H9 (cell line): ENCODE data around the gene IQCK. TPM values are rescaled to one million over a fixed set of nuclear protein-coding genes. Genes with fewer than 3 reads are reported as not detected.

Experiments
- DNase-seq: peaks from one replicate; pipeline ENCODE4 v3.0.0-alpha.2; 2017
- H2AFZ ChIP-seq: one replicate; pipeline ENCODE4 v1.6.1; 2013; ENCODE audit warnings: mild to moderate bottlenecking, low read length, control low read depth, moderate library complexity
- H2AK5ac ChIP-seq: 2 replicates; pipeline ENCODE4 v1.6.1; 2013; ENCODE audit warnings: low read length, control low read depth, mixed read lengths; ENCODE audit not compliant: insufficient read length
- H2BK120ac ChIP-seq: one replicate; pipeline ENCODE4 v1.6.1; 2013; ENCODE audit warnings: low read depth, mild to moderate bottlenecking, low read length, control low read depth, inconsistent platforms; ENCODE audit not compliant: poor library complexity, severe bottlenecking
- H2BK12ac ChIP-seq: 2 replicates; pipeline ENCODE4 v1.6.1; 2013; ENCODE audit warnings: low read length, control low read depth, mixed read lengths, low read depth; ENCODE audit not compliant: insufficient read length
- H2BK15ac ChIP-seq: 2 replicates; pipeline ENCODE4 v1.6.1; 2013; ENCODE audit warnings: low read depth, low read length, control low read depth
- H2BK20ac ChIP-seq: one replicate; pipeline ENCODE4 v1.6.1; 2013; ENCODE audit warnings: low read depth, mild to moderate bottlenecking, low read length, control low read depth, inconsistent platforms; ENCODE audit not compliant: poor library complexity, severe bottlenecking
- H2BK5ac ChIP-seq: 2 replicates; pipeline ENCODE4 v1.6.1; 2013; ENCODE audit warnings: low read length, control low read depth, mixed read lengths; ENCODE audit not compliant: insufficient read length
- H3K14ac ChIP-seq: 2 replicates; pipeline ENCODE4 v1.6.1; 2013; ENCODE audit warnings: low read length, control low read depth; ENCODE audit not compliant: insufficient read depth
- H3K18ac ChIP-seq: 2 replicates; pipeline ENCODE4 v1.6.1; 2013; ENCODE audit warnings: low read depth, mild to moderate bottlenecking, mixed read lengths, low read length, control low read depth; ENCODE audit not compliant: insufficient read length
- H3K23ac ChIP-seq: 2 replicates; pipeline ENCODE4 v1.6.1; 2013; ENCODE audit warnings: low read length, control low read depth, mixed read lengths, low read depth; ENCODE audit not compliant: insufficient read length
- H3K23me2 ChIP-seq: 2 replicates; pipeline ENCODE4 v1.6.1; 2013; ENCODE audit warnings: low read depth, mild to moderate bottlenecking, mixed read lengths, low read length, control low read depth; ENCODE audit not compliant: insufficient read length, poor library complexity, severe bottlenecking
- H3K27ac ChIP-seq: 2 replicates; pipeline ENCODE4 v1.5.1; 2013; ENCODE audit warnings: low read length, control low read depth, mixed read lengths, low read depth; ENCODE audit not compliant: insufficient read length
- H3K27me3 ChIP-seq: 2 replicates; pipeline ENCODE4 v1.6.1; 2013; ENCODE audit warnings: low read length, control low read depth, inconsistent platforms; ENCODE audit not compliant: insufficient read depth
- H3K4ac ChIP-seq: 2 replicates; pipeline ENCODE4 v1.6.1; 2013; ENCODE audit warnings: low read depth, mild to moderate bottlenecking, control low read depth, inconsistent platforms, low read length, moderate library complexity
- H3K4me1 ChIP-seq: 2 replicates; pipeline ENCODE4 v1.6.1; 2013; ENCODE audit warnings: low read length, control low read depth, inconsistent platforms; ENCODE audit not compliant: insufficient read depth
- H3K4me2 ChIP-seq: 2 replicates; pipeline ENCODE4 v1.6.1; 2013; ENCODE audit warnings: low read length, control low read depth, mixed read lengths; ENCODE audit not compliant: insufficient read length, insufficient read depth
- H3K56ac ChIP-seq: 2 replicates; pipeline ENCODE4 v1.6.1; 2013; ENCODE audit warnings: low read depth, mild to moderate bottlenecking, mixed read lengths, low read length, control low read depth; ENCODE audit not compliant: insufficient read length
- H3K79me1 ChIP-seq: 2 replicates; pipeline ENCODE4 v1.6.1; 2013; ENCODE audit warnings: low read depth, mild to moderate bottlenecking, moderate library complexity, low read length, control low read depth, inconsistent platforms; ENCODE audit not compliant: insufficient read depth, poor library complexity, severe bottlenecking
- H3K79me2 ChIP-seq: 2 replicates; pipeline ENCODE4 v1.6.1; 2013; ENCODE audit warnings: low read length, control low read depth, inconsistent platforms; ENCODE audit not compliant: insufficient read depth
- H3K9ac ChIP-seq: 2 replicates; pipeline ENCODE4 v1.6.1; 2013; ENCODE audit warnings: low read length, control low read depth, mixed read lengths; ENCODE audit not compliant: insufficient read length; ENCODE audit errors: extremely low read depth
- H3K9me3 ChIP-seq: one replicate; pipeline ENCODE4 v1.6.1; 2013; ENCODE audit warnings: low read depth, low read length, inconsistent platforms; ENCODE audit not compliant: control insufficient read depth
- H3T11ph ChIP-seq: one replicate; pipeline ENCODE4 v1.6.1; 2013; ENCODE audit warnings: mild to moderate bottlenecking, low read length, control low read depth, inconsistent platforms
- H4K20me1 ChIP-seq: one replicate; pipeline ENCODE4 v1.6.1; 2013; ENCODE audit not compliant: control insufficient read depth, insufficient read length, insufficient read depth
- H4K5ac ChIP-seq: 2 replicates; pipeline ENCODE4 v1.6.1; 2013; ENCODE audit warnings: low read depth, mild to moderate bottlenecking, mixed read lengths, low read length, control low read depth; ENCODE audit not compliant: insufficient read length
- H4K8ac ChIP-seq: replicated peaks from 2 replicates; pipeline ENCODE4 v1.6.1; 2013; ENCODE audit warnings: low read length, control low read depth, mixed read lengths, low read depth; ENCODE audit not compliant: insufficient read length
- H4K91ac ChIP-seq: 2 replicates; pipeline ENCODE4 v1.6.1; 2013; ENCODE audit warnings: low read depth, mild to moderate bottlenecking, moderate library complexity, mixed read lengths, low read length, control low read depth; ENCODE audit not compliant: insufficient read length
- H3K27ac Mint-ChIP-seq, 3 experiments: 2 replicates in 2 of 3; 3 replicates in 1 of 3; pipeline ENCODE4 v1.8.0; 2020 to 2021; ENCODE audit warnings: mixed read lengths in 3 of 3, mild to moderate bottlenecking in 1 of 3, moderate library complexity in 1 of 3
- H3K27me3 Mint-ChIP-seq: 2 replicates; pipeline ENCODE4 v1.8.0; 2021; ENCODE audit warnings: low read depth, mild to moderate bottlenecking, moderate library complexity, mixed read lengths
- H3K36me3 Mint-ChIP-seq, 3 experiments: 2 replicates in 2 of 3; 3 replicates in 1 of 3; pipeline ENCODE4 v1.8.0; 2020 to 2021; ENCODE audit warnings: low read depth in 3 of 3, mixed read lengths in 3 of 3; ENCODE audit not compliant: insufficient read depth in 1 of 3
- H3K4me1 Mint-ChIP-seq, 2 experiments: 2 replicates each; pipeline ENCODE4 v1.8.0; 2020; ENCODE audit warnings: mixed read lengths in 2 of 2
- H3K4me3 Mint-ChIP-seq, 2 experiments: 2 replicates in 1 of 2; 3 replicates in 1 of 2; pipeline ENCODE4 v1.8.0; 2020 to 2021; ENCODE audit warnings: mild to moderate bottlenecking in 2 of 2, mixed read lengths in 2 of 2, moderate library complexity in 1 of 2
- H3K9me3 Mint-ChIP-seq, 2 experiments: 2 replicates in 1 of 2; 3 replicates in 1 of 2; pipeline ENCODE4 v1.8.0; 2020; ENCODE audit warnings: mild to moderate bottlenecking in 2 of 2, mixed read lengths in 2 of 2, moderate library complexity in 1 of 2
- WGBS: extraction: QIAGEN DNeasy Blood & Tissue Kit; methylation state at CpG from one replicate; pipeline ENCODE4 v1.1.7; 2013; ENCODE audit warnings: missing lambda C conversion rate, low lambda C conversion rate, mixed read lengths; ENCODE audit not compliant: insufficient read length; ENCODE audit errors: extremely low coverage; 5-methylcytosine and 5-hydroxymethylcytosine counted together
- total RNA-seq: library from RNA; stranded (reverse); gene quantifications from 2 replicates; pipeline ENCODE4 v1.2.1, GENCODE V29; 2021
- TF ChIP-seq, protein P1 (sequence below): fragments of 200-600 bp; sonication (generic); conservative IDR thresholded peaks from 3 replicates; pipeline ENCODE4 v1.8.0; 2021; ENCODE audit warnings: antibody characterized with exemption, mild to moderate bottlenecking

The IQCK gene
- total RNA-seq, 1 experiment from 2014 or later = 9.0 TPM

DNA sequence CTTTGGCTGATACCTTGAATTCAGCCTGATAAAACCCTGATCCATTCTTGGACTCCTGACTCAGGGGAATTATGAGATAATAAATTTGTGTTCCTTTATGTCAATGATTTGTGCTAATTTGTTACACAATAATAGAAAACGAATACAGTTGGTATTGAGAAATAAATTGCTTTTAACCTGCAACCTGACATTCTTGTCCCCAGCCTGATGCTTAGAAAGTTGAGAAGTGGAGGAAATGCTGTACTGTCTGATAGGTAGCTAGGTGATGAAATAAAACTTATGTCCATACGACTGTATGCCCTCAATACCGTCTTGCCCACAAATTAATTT, 10.5 kb downstream of the IQCK start:
- Mint-ChIP-seq H3K27ac (no peak overlapping the region; a peak in 1 of 7 replicates), H3K4me1 (peaks cover 6 to 7% of the 10 kb centered on the region in 2 experiments), H3K27me3 (no peaks in the 10 kb centered on the region), H3K9me3 (no peaks in the 10 kb centered on the region), H3K36me3 (peaks cover 0 to 6% (median 4%) of the 10 kb centered on the region in 3 experiments; a peak in 3 of 7 replicates), H3K4me3 (no peak overlapping the region)
- H3K79me1 ChIP-seq = no peaks in the 10 kb centered on the region
- H3K14ac ChIP-seq = no peak overlapping the region
- no peak overlapping the region for H2BK20ac ChIP-seq
- H3K9ac ChIP-seq = no peak overlapping the region
- no peaks in the 10 kb centered on the region for H3K27me3 ChIP-seq
- H3K9me3 ChIP-seq = no peaks in the 10 kb centered on the region
- H2BK15ac ChIP-seq = no peak overlapping the region
- H2AK5ac ChIP-seq = no peak overlapping the region
- no peak for DNase-seq
- no peaks in the 10 kb centered on the region for H3K79me2 ChIP-seq
- no peaks in the 10 kb centered on the region for H4K20me1 ChIP-seq
- H3T11ph ChIP-seq = no peak overlapping the region
- no peak overlapping the region for H2BK5ac ChIP-seq
- no peak overlapping the region for H4K91ac ChIP-seq
- H3K4ac ChIP-seq = no peak overlapping the region
- no peak overlapping the region for H3K23ac ChIP-seq
- no peaks in the 10 kb centered on the region for H3K23me2 ChIP-seq
- TF ChIP-seq, protein P1, sequence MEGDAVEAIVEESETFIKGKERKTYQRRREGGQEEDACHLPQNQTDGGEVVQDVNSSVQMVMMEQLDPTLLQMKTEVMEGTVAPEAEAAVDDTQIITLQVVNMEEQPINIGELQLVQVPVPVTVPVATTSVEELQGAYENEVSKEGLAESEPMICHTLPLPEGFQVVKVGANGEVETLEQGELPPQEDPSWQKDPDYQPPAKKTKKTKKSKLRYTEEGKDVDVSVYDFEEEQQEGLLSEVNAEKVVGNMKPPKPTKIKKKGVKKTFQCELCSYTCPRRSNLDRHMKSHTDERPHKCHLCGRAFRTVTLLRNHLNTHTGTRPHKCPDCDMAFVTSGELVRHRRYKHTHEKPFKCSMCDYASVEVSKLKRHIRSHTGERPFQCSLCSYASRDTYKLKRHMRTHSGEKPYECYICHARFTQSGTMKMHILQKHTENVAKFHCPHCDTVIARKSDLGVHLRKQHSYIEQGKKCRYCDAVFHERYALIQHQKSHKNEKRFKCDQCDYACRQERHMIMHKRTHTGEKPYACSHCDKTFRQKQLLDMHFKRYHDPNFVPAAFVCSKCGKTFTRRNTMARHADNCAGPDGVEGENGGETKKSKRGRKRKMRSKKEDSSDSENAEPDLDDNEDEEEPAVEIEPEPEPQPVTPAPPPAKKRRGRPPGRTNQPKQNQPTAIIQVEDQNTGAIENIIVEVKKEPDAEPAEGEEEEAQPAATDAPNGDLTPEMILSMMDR = no peak
- WGBS = no CpG with 5 or more reads among the region's 3 CpGs
- no peak overlapping the region for H3K56ac ChIP-seq
- no peak overlapping the region for H3K4me2 ChIP-seq
- H4K8ac ChIP-seq = no peak overlapping the region
- H2BK12ac ChIP-seq = no peak overlapping the region
- no peak overlapping the region for H2AFZ ChIP-seq
- H3K4me1 ChIP-seq = no peaks in the 10 kb centered on the region
- no peak overlapping the region for H3K27ac ChIP-seq
- no peak overlapping the region for H3K18ac ChIP-seq
- no peak overlapping the region for H2BK120ac ChIP-seq
- H4K5ac ChIP-seq = no peak overlapping the region
